ENCODE data around the gene OR56B4.
"Not testable (repeated sequence)": the region's sequence is repeated elsewhere in the genome, so short reads cannot be mapped to it uniquely, and the experiment has no call there.

Gene OR56B4

GRCh38 chr11:6143737-6144136 lies 36.3 kb downstream of the OR56B4 start:
- DNase-seq (ENCODE audit: low read depth in 3 of 3, low spot score in 1 of 3): not testable (repeated sequence)

GRCh38 chr11:6151117-6151516 lies 43.6 kb downstream of the OR56B4 start:
- DNase-seq (ENCODE audit: low read depth in 3 of 3, low spot score in 1 of 3): no peak

GRCh38 chr11:6152126-6152525 lies 44.6 kb downstream of the OR56B4 start:
- DNase-seq (ENCODE audit: low read depth in 3 of 3, low spot score in 1 of 3): no peak

- DNase-seq (ENCODE audit: low read depth in 3 of 3, low spot score in 1 of 3): no peak
These were observed 49.3 kb downstream of the OR56B4 start for GRCh38 chr11:6156628-6157359.

All from stimulated activated CD4-positive, alpha-beta T cell treated with anti-CD3 and anti-CD28 coated beads, TNF-alpha, amount 100 ng/mL, for 1 hour (primary cell).